GM10847 (cell line): ENCODE results near the gene C16orf87.

Source experiments
- POLR2A ChIP-seq: IDR thresholded peaks from 2 replicates; pipeline ENCODE4 v1.6.1; 2011; ENCODE audit not compliant: insufficient read length; ENCODE audit errors: extremely low read depth

The C16orf87 gene

DNA sequence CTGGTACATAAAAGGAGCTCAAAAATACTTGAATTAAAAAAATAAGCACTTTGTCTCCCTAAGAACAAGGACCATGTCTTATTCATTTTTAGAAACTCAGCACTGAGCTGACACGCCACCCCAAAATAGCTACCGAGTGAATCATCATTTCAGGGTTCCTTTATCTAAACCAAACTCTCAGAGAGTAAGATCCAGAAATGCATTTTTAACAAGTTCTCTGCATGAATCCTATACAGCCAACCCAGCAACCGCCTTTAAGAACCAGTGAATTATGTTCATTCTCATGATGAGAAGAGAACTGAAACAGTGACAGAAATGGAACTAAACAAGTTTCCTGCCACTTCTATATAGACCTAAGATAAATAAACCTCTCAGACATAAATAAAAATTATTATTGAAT is 8.7 kb downstream of the C16orf87 start:
- TF ChIP-seq POLR2A: no peak

DNA sequence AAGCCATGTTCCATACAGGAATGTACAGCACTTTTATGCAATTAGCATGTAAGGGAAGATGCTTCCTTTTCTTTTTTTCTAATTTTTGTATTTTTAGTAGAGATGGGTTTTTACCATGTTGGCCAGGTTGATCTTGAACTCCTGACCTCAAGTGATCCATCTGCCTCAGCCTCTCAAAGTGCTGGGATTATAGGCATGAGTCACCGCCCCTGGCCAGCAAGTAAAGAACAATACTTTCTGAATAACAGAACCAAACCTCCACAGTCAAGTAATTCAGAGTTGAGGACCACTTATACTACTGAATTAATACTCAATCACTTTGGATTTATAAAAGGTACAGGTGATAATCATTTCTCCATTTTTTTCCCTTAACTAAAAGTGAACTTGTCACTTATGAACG is 13.0 kb downstream of the C16orf87 start:
- no peak for TF ChIP-seq POLR2A

DNA sequence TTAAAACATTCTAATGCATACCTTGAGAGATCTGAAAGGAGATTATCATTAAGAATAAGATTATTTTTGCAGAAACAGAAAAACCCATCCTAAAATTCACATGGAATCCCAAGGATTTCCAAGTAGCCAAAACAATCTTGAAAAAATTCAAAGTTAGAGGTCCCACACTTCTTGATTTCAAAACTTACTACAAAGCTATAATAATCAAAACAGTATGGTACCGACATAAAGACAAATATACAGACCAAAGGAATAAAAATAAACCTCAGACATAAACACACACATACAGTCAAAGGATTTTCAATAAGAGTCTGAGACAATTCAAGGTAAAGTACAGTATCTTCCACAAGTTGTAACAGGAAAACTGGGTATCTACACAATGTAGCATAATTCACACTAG is 16.2 kb downstream of the C16orf87 start:
- no peak for TF ChIP-seq POLR2A

DNA sequence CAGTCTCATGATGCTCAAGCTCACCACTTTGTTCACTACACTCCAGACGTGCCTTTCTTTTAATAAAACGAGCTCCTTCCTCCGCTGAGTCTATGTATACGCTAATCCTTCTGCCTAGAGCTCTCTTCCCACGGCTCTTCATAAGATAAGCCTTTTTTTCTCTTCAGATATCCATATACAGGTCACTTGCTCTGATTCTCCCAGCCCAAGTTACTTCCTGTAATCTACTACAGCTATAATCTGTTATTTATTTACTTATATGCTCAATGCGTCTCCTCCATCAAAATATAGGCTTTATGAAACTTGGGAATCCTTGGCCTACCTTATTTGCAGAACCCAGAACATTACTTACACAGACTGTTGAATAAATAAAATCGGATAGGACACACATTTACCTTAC is 17.4 kb downstream of the C16orf87 start:
- no peak for TF ChIP-seq POLR2A

DNA sequence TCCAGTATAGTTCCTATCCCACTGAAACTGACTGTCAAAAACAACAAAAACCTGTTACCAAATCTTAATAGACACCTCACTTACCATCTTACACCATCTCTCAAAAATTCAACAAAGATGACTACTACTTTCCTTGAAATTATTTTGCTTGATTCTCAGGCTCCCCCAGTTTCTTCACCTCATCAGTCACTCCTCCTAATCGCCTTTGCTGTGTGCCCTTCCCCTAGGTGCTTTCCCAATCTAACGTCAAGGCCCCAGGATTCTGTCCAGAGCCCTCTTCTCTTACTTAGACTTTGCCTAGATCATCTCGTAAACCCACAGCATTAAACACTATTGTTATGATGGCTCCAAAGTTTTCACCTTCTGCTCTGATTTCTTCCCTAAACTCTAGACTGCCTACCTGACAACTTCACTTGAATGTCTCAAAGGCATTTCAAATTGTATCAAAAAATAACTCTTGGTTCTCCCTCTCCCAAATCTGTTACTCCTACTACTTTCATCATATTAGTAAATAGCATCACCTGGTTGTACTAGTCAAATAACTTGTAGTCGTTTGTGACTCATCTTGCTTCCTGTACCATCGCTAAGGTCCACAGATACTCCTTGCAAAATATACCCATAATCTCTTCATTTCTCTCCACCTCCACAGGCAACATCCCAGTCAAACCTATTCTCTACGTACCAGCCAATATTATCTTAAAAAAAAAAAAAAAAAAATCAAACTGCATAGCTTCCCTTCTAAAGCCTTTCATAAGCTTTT is 18.0 kb downstream of the C16orf87 start:
- no peak for TF ChIP-seq POLR2A

DNA sequence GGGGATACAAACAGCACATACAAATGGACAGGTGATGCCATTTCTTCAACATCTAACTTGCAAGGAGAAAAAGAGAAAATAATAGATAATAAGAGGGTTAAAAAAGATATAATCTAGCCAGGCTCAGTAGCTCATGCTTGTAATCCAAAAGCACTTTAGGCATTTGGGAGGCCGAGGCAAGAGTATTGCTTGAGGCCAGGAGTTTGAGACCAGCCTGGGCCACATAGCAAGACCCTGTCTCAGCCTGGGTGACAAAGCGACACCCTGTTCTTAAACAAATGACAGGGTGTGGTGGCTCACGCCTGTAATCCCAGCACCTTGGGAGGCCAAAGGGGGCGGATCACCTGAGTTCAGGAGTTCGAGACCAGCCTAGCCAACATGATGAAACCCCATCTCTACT is 19.3 kb downstream of the C16orf87 start:
- no peak for TF ChIP-seq POLR2A

DNA sequence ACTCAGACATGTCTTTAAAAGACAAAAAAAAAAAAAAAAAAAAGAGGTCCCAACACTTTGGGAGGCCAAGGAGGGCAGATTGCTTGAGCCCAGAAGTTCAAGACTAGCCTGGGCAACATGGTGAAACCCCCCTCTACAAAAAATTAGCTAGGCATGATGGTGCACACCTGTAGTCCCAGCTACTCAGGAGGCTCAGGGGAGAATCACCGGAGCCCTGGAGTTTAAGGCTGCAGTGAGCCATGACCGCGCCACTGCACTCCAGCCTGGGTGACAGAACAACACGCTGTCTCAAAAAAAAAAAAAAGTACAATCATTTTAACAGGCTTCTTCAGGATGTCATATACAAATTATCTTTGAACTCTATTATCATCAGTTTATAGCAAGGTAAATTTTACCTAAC is 22.0 kb downstream of the C16orf87 start:
- no peak for TF ChIP-seq POLR2A

DNA sequence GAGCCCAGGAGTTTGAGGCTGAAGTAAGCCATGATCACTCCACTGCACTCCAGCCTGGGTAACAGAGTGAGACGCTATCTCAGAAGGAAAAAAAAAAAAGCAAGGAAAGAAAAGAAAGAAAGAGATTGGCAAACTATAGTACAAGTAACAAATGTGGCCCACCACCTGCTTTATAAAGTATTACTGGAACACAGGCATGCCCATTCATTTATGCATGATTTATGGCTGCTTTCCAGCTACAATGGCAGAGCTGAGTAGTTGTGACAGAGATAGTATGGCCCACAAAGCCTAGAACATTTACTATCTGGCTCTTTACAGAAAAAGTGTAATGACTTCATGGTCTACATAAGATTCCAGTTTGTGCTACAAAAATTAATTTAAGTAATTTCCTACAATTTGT is 23.6 kb downstream of the C16orf87 start:
- TF ChIP-seq POLR2A: no peak

DNA sequence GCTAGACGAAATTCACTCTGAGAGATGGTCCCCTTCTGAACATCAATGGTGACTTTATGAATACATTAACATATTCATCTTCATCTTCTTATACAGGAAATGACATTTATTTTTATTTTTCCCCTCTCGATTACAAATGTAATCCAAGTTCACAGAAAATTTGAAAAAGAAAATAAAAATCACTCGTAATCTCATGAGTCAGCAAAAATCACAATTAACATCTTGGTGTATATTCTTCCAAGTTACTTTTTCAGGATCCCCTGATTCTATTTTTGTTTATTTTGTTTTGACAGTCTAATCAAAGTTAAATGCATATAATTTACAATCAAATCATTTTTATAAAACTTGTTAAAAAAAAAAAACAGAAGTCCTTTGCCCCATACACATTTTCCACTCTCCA is 27.6 kb downstream of the C16orf87 start:
- no peak for TF ChIP-seq POLR2A

DNA sequence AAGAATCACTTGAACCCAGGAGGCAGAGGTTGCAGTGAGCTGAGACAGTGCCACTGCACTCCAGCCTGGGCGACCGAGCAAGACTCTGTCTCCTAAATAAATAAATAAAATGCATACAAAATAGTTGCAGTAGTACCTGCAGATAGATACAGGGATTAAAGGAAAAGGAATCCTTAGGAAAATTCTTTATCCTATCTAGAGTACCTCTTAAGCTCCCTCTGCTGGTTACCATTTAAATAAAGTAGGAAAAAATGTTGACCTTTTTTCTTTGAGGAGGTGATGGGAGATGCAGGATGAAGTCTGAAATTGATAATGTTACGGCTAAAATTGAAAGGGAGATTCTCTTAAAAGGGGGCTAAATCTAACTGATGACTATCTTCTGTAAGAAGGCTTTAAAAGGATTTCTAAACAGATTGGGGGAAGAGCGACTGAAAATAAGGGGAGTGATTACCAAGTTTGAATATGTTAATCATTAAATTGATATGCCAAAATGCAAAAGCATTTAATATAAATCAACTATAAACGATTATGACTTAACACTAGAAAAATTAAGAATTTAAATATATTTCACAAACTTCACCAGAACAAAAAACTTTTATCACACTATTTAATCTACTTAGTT is 29.4 kb downstream of the C16orf87 start:
- TF ChIP-seq POLR2A: no peak

DNA sequence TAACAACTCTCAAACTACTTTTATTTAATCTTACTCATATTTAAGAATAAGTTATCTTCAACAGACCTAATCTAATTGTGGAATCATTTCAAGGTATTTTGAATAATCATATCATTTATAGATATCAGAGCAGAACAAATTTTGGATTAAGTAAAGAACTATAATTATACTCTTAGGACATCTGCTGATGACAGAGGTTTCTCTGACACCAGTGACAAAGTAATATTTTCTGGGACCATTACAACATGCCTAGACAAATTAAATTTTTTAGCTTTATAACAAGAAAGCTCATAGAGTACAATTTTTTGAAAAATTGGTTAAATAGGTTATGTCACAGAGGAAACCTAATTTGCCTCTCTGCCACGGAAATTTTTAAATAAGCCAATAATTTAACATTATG is 30.5 kb downstream of the C16orf87 start:
- no peak for TF ChIP-seq POLR2A

DNA sequence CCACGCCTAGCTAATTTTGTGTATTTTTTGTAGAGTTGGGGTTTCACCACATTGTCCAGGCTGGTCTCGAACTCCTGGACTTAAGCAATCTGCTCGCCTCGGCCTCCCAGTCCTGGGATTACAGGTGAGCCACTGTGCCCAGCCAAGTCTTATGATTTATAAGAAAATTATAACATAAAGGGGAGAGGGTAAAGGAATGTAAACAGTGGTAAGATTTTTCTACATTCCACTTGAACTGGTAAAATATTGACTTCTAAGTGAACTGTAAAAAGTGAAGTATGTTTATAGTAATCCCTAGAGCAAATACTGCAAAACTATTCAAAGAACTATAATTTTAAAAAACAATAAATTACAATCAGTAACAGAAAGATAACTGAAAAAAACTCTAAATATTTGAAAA is 33.5 kb downstream of the C16orf87 start:
- TF ChIP-seq POLR2A: no peak

DNA sequence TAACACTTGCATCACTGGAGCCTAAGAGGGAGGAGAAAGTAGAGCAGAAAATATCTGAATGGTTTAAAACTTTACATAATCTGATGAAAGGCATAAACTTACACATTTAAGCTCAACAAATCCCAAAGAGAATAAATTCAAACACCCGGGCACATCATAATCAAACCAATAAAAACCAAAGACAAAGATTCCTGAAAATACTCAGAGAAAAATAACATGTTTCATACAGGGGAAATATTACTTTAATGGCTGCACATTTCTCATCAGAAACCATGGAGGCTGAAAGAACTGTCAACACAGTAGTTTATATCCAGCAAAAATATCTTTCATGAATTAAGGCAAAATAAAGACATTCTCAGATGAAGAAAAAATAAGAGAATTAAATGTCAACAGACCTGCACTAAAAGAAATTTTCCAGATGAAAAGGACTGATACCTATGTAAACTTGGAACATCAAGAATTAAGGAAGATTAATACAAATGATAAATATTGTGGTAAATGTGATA is 34.2 kb downstream of the C16orf87 start:
- TF ChIP-seq POLR2A: no peak

DNA sequence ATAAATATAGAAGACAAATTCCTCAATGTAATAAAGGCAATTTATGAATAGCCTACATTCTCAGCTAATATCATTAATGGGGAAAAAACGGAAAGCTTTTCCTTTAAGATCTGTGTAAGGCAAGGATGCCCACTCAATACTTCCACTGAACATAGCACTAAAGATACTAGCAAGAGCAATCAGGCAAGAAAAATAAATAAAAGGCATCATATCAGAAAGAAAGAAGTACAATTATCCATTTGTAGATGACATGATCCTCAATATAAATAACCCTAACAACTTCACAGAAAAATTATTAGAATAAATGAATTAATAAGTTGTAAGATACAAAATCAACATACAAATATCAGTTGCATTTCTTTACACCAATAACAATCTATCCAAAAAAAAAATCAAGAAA is 37.1 kb downstream of the C16orf87 start:
- TF ChIP-seq POLR2A: no peak

DNA sequence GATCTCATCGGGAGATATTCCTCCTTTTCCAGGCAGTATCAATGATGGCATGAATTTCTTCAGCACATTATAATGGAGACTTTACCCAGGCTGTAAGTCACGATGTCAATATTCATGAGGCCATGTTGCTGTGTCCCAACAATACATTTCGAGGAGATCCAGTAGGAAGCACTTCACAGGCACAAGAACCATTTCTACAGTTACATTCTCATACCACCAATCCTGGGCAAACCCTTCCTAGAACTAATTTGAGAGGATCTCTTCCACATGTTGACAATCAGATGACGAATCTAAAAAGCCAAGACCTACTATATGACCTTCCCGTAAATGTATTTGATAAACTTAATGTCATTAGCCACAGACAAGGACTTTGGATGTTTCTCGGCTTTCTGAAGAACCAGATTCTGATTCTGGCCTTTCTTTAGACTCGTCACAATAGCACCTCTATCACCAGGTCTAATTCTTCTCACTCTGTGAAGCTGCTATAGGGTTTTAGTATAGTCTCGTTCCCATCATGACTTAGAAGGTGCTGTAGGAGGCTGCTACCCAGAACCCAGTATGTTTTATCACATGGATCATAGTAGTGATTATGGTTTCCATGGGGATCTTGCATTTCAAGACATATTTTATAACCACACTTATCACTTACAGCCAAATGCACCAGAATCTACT is 40.2 kb downstream of the C16orf87 start:
- TF ChIP-seq POLR2A: no peak
